Stimulated activated CD8-positive, alpha-beta memory T cell treated with anti-CD3 and anti-CD28 coated beads, Interleukin-12 subunit alpha, Interleukin-12 subunit beta, amount 100 ng/mL, for 1 hour (primary cell): ENCODE results near the gene LIMCH1.
"Not testable (repeated sequence)": the region's sequence is repeated elsewhere in the genome, so short reads cannot be mapped to it uniquely, and the experiment has no call there.

Experiments used
- DNase-seq: peaks from one replicate; pipeline ENCODE4 v3.0.0-alpha.2; 2020; ENCODE audit warnings: low read depth

The LIMCH1 gene

DNA sequence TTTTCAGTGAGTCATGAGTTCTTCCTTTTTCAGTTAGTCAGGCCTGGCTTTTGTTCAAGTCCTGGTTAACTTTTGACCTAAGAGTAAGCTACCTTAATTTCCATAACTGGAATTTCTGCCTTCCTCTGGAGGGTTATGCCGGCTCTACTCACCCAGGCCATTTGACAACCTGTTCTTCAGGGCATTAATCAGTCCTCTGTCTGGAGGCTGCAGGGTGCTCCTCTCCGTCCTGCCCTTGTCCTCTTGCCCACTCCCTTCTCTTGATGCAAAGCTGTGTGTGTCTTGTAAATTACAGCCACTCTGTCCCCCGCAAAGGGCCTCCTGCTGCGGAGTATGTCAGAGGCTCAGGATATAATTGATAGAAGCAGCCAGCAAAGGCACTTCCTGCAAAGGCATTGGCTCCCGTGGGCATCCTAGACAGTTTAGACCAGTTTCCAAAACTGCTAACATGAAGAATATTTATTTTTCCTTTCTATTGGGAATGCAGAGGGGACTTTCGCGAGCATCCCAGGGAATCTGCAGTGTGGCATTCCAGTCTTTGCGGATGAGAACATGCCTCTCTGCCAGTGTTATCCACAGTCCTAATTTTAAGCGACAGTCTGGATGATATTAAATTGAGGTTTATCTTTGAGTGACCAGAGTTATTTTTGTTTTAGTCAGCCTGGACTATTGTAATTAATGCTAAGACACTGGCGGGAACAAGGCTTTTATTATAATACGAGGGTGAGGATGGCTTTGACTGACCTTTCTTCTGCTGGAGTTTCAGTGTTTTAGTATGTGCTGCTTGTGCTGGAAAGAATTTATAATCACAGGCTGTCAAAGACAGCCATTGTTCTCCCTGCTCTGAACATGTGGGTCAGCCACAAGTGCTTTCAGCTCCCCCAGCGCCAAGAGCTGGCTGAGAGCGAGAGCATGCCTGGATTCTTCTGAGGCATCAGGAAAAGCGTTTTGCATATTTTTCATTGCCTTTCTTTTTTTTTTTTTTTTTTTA is 74.2 kb downstream of the LIMCH1 start:
- no peak for DNase-seq

DNA sequence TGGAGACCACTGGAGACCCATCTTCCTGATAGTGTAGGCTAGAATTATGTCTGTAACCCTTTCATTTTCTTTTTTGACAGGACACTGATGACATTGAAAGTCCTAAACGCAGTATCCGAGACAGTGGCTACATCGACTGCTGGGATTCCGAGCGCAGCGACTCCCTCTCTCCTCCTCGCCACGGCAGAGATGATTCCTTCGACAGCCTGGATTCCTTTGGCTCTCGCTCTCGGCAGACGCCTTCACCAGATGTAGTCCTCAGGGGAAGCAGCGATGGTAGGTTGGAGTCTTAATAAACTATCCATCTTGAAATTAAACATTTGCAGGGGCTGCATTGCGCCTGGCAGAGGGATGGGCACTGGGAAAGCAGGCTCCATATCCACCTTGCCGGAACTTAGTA is 75.4 kb downstream of the LIMCH1 start:
- DNase-seq, result no peak

DNA sequence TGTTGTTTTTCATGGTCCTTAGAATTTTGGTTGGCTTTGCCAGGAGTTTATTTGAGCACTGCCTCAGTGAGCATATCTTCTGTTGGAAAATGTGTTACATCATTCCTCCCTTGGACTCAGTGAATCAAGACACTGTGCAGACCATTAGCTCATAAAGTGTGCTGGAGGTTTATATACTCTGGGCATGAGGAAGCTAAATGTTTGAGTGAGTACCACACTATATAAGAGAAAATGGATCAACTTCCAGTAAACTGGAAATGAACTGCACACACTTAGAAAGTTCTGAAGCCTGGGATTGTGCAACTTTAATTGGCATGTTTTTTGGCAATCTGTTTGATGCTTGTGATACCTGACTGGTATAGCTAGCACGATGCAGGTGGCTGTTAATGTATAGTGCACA is 75.9 kb downstream of the LIMCH1 start:
- DNase-seq, result no peak

DNA sequence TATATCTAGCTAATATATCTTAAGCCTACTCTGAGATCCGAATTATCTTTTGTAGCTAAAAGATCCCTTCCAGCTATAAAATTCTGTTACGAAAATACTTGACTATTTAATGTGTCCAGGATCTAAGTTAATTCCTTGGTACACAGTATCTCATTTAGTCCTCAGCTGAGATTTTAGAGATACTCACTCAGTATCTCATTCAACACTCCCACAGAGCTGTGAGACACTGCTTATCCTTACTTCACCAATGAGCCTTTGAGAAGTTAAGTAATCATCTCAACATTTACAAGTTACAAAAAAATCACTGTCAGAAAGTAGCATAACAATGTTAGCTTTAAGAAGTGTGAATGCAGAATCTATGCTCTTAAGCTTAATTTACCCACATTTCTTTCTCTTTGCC is 76.6 kb downstream of the LIMCH1 start:
- no peak for DNase-seq

DNA sequence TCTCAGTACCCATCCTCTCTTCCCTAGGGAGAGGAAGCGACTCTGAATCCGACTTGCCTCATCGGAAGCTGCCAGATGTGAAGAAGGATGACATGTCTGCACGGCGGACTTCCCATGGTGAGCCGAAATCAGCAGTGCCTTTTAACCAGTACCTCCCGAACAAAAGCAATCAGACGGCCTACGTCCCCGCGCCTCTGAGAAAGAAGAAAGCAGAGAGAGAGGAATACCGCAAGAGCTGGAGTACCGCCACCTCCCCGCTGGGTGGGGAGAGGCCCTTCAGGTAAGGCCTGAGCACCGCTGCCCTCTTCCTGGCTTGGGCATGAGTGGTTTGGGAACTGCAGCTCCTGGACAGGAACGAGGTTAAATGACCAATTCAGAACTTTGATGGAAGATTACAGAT is 81.2 kb downstream of the LIMCH1 start:
- no peak for DNase-seq

DNA sequence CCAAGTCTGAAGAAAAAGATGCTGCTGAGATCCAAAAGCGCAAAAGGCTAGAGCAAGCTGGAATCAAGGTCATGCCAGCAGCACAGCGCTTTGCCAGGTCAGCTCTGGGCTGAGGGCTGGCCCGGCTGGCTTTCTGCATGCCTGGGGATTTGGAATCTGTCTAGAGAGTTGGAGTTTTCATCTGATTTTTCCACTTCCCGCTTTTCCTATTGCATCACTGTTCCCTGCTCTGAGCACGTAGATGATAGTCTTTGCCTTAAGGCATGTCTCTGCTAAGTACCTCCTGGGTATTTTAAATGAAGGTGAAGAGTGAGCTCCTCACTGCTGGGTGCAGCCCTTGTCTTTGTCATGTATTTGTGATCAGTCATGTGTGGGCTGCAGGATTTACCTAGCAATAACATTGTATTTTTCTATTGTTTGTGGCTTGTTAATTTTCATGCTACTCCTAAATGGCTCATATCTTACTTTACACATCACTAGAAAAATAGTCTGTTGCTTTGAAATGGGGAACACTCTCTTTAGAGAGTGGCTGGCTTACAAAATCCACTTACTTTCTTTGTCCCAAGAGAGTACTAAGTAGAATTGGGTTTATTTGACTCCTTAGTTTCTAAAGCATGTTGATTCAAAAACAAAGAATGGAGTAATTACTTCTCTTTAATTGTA is 82.8 kb downstream of the LIMCH1 start:
- DNase-seq, result no peak

DNA sequence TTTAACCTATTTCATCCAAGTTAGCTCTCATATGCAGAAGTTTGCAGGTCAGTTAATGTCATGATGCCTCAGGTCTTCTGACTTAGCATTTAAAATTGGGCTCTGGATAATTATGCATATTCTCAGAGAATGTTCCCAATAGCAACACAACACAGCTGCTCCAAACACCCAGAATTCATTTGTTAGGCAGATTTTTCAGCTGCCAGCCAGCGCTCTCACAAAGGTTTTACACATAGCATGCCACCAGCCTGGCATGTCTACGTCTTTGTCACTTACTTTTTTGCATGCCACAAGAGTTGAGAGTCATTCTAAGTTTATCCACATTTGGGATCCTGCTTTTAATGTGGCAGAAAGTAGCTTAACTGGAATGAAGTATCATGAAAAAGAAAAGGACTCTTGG is 84.8 kb downstream of the LIMCH1 start:
- no peak for DNase-seq

DNA sequence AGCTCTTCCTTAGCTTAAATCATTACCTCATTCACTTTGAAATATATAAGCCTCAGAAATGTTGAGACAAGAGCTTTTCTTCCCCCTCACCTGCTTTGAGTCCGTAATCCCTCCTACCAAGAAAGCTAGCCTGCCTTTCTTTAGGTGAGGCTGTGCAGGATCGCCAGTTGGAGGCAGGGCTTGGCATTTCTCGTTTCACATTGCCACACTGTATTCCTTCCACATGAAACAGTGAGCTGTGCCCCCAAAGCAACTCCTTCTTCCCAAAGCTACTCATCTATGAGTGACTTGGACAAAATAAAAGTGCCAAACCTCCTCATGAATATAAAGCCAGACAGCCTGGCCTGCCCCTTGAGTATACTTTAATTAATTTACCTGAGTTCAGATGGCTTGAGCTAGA is 86.8 kb downstream of the LIMCH1 start:
- no peak for DNase-seq

DNA sequence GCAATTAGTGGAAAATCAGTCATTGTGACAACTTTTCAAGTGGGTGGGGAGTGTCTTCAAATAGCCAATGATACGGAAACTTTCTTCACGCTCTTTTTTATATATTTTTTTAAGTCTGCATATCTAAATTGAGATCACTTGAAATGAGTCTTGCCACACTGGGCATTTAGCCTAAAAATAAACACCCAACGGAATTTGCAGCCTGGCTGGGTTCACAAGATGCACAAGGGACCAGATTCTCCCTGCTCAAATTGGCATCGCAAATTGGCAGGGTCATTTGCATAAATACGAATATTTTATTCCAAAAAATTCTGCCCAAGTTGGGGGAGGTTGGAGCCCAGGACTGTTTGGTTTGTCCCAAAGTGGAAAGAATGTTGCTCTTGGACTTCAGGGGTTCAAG is 87.6 kb downstream of the LIMCH1 start:
- DNase-seq, result no peak

DNA sequence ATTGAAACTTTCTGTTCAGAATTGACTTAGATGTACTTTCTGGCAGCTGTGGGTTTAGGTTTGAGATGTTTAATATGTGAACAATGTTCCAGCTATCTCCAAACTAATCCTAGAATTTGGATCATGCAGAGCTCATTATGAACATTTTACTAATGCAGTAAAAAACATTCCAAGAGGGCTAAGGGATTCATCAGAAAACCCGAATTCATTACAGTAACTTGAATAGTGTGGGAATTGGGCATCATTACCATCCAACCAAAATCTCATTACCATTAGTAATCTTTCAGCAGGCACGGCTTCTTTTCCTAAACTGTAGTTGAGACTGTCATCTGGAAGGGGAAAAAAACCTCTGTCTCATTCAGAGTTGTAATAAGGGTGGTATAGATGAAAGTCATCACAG is 91.0 kb downstream of the LIMCH1 start:
- DNase-seq, result no peak

DNA sequence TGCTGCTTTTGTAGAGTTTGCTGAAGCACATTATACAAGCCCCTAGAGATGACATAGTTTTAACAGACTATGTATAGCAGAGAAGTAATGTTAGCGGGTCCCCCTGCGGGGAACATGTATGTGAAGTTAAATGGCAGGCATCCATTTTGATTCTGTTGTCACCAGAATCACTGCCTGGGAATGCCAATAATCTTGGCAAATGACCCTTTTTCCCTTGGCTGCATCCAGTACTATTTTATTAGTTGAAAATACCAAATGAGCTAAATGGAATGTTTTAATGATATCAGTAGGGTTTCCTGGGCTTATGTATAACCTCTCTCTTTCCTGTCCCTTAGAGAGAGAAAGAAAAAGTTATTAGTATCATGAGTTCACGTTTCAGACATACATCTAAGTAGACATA is 93.6 kb downstream of the LIMCH1 start:
- no peak for DNase-seq

DNA sequence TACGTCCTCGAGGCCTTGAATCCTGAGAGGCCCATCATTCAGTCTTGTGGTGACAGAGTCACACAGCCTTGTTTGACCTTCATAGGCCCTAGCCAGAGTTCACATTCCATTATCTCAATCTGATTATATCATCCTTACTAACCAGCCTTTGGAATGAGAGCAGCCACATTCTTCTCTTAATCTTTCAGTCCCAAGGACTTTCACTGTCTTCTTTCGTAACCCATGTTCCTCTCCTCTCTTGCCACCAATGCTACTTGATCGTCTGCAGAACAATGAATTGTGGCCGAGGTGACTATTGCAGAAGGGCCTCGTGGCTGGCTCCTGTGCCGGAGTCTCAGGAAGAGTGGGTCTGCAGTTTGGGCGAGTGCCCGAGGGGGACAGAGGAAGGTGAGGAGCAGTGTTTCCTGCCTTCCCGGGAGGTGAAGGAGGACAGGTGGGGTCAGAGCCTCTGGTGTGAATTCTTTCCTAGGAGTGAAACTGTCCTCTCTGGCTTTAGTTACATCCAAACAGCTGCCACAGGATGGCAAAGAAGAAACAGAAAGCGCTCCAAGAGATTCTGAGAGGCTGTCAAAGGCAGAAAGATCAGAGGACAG is 94.6 kb downstream of the LIMCH1 start:
- no peak for DNase-seq

DNA sequence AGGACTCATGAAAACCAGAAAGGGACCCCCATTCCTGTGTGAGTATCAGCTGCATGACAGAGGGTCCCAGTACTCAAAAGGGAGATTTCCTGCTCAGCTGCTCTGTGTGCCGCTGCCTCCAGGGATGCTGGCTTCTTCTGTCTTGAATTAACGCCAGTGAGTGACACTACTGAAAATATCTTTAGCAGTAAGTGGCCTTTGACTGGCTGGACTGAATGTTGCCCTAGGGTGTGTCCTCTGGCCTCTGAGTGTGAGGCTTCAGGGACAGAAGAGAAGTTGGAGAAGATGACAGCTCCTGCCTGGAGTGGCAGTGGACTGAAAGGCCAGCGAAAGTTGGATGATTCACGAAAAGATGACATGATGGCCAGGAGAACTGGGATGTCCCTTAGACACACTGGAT is 95.4 kb downstream of the LIMCH1 start:
- DNase-seq, result no peak

DNA sequence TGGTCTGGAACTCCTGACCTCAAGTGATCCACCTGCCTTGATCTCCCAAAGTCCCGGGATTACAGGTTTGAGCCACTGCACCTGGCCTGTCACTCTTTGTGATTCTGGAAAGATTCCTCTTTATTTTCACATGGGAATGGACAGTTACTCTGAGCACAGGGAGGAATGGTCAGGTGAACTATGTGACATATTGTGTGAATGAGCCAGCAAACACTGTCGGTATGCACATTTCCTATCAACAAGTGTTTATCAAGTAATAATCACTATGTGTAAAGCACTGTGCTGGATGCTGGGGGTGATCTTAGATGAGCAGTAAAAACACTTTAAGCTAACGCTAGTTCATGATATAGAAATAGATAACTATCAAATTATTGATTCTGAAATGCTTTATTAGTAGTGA is 97.5 kb downstream of the LIMCH1 start:
- no peak for DNase-seq

DNA sequence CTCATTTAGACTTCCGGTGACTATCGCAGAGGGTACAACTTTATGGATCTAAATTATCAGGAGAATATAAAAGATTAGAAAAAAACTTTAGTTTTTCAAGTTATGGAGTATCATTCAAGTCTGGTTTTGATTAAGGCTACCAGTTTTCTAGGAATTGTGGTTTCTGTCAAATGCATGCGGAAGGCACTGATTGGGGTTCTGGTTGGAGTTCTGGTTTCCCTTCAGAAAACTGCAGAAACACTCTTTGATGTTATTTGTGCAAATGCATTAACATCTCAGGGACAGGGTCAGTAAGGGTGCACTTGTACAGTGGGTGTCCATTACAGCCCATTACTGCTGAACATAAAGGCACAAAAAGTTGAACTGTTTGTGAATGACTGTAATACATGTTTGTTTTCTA is 100.2 kb downstream of the LIMCH1 start:
- no peak for DNase-seq

DNA sequence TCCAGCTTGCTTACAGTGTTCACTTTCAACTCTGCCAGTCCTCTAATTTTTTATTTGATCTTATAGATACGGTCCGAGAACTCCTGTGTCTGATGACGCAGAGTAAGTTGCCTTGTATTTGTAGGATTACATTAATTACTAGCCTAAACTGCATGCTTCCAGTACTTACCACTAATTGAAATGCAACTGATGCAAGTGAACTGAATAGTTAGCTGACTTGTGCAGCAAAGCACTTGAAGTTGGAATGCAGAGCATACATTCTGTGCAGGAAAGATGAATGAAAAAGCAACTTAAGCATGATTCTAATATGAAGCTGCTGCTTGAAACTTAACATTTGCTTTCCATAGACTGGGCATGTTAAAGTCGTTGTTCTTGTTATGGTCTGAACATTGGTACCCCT is 100.9 kb downstream of the LIMCH1 start:
- no peak for DNase-seq

DNA sequence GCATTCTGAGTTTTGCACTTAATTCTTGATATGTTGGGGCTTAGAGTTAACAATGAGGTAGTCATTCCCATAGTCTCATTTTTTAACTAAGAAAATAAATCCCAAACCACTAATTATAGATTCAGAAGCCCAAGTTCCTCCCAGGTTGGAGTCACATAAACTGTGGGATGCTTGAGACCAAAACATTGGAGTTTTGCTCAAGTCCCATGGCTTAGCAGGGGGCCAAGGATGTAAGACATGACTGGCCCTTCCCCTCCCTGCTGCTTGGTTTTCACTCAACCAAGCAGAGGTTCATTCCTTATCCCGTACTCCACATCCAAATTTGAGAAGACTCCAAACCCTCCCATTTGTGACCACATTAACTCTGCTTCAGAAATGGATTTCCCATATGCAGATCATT is 101.3 kb downstream of the LIMCH1 start:
- DNase-seq, result no peak

DNA sequence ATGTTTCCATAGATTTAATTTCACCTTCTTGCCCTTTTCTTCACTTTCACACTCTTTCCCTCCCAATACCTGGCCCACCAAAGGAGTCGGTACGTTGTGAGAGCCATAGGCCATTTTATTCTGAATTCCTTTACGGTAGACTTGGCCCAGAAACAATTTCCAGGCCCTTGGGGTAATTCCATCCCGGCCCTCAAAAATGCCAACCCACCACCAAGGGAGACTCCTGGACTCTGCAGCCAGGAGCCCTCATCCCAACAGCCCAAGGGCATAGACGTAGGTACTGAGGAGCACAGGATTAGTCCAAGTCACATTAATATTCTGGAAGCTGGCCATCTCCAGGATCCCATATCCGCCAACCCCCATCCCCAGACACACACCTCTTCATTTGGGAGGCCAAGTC is 102.9 kb downstream of the LIMCH1 start:
- no peak for DNase-seq

DNA sequence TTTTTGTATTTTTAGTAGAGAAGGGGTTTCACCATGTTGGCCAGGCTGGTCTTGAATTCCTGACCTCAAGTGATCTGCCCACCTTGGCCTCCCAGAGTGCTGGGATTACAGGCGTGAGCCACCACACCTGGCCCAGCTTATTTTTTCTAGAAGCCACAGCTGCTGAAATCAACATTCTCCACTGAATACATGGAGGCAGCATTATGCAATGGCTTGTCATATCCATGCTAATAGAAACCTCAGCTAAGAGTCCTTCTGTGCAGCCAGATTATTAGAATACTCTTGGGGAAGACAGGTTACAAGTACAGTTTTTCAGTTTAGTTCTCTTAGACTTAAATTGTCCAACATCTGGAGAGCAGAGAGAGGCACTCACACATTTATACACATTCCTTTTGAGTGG is 104.8 kb downstream of the LIMCH1 start:
- not testable (repeated sequence) for DNase-seq

DNA sequence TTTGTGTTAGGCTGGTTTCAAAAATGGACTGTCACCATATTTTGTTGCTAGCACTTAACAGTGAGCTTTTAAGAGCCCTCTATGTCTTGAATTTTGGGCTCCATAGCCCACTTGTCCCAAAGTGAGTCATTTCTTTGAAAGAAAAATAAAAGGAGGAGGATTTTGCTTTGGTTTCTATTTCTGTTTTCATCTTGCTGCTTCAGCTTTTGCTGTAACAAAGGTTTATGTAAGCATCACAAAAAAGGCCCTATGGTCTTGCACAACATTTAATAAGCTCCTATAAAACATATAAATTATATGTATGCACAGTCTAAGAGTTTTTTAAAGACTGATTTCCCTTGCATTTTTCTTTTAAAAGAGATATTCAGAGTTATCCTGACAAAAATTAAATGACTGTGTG is 105.4 kb downstream of the LIMCH1 start:
- no peak for DNase-seq

DNA sequence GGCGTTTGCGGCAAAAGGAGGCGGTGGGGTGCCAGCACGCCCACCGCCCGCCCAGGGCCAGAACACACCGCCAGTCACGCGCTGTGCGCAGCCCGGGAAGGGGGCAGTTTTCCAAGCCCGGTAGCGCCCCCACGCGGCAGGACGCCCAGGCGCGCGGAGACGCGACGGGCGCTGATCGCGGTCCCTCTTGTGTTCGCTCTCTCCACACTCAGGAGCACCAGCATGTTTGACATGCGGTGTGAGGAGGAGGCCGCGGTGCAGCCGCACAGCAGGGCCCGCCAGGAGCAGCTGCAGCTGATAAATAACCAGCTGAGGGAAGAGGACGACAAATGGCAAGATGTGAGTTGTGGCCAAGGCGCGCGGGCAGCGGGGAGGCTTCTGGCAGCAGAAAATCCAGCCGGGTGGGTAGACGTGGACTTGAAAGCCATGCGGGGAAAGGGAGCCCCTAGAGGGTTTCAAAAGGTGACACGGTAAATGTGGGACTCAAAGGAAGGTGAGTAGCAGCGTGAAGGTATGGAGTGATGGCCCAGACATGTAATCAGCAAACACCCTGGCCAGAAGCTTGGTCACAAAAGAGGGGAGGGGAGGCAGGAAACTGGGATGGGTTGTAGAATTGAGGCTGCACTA is 106.4 kb downstream of the LIMCH1 start:
- no peak for DNase-seq

DNA sequence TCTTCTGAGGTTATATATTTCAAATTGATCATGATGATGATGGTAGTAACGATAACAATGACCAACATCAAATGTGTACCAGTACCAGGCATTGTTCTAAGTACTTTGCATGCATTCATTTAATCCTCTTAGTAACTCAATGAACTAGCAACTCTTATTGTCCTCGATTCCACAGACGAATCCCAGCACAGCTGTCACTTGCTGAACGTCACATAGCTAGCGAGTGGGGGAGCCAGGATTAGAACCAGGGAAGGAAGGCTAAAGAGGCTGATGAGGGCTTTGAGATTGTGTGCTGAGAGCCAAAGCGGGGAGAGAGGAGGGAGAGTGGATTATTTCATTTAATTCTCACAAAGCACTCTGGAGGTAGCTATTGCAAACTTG is 106.9 kb downstream of the LIMCH1 start:
- DNase-seq, result no peak
